ENCODE measurements around the gene IFT20.

- TF ChIP-seq EZH2phosphoT487 (IDR thresholded peaks at IDR 0.05; ENCODE audit: borderline replicate concordance, low read depth, low read length) (no peak), CTCF (conservative IDR thresholded peaks at IDR 0.05; ENCODE audit: low read length) (no peak)
Observed at GRCh38 chr17:28285965-28286364, 49.3 kb downstream of the IFT20 start.

Data from OCI-LY7 (cell line).